Cardiac septum (tissue), 1 donor: ENCODE results near the gene HMCN1. TPM values are rescaled to one million over a fixed set of nuclear protein-coding genes. Genes with fewer than 3 reads are reported as not detected.

ENCODE experiments used
- DNase-seq: peaks from one replicate; pipeline ENCODE4 v3.0.0-alpha.2; 2020; ENCODE audit warnings: low spot score
- intact Hi-C: fragments of 100-400 bp; cut with DNase I; formaldehyde crosslinking; loops from one replicate; pipeline ENCODE4 v1.14.0; 2022
- total RNA-seq: library from RNA; stranded (reverse); fragmentation: NEBNext Ultra II Directional; extraction: Animal tissue kit (Norgen Biotek cat#: 25700); gene quantifications from one replicate; pipeline ENCODE4 v1.2.1, GENCODE V29; 2021
- donor health status: DM: no; HTN: no; CAD: no.

The HMCN1 gene
- total RNA-seq, 1 donor from 2014 or later, result 7.3 TPM

DNA sequence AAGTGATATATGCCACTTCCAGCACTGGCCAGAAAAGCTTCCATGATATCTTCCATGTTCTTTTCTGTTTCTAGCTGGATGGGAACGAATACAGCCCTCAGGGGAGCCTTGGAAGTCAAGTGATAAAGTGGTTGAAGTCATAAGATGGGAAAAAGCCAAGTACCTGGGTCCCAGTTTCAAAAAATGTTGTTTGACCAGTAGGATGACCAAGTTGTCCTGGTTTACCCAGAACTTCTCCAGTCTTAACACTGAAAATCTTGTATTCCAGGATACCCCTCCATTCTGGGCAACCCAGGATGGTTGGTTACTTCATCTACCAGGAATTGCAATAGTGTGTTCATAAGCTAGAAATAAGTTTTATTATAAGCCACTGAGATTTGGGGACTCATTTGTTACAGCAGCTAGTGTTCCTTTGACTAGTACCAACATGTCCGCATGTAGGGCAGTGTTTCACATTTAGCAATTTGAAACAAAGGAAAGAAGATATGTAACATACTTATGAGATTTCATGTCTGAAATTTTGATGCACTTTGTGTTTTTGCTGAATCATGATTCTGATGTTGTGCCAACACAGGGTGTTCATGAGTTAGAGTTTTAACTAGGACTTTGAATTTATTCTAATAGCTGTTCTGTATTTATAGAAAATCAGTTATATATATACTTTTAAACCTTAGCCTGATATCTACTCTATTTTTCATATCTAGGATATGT, 500.9 kb downstream of the HMCN1 start:
- no peak for DNase-seq
- intact Hi-C loops, result no loop called here

DNA sequence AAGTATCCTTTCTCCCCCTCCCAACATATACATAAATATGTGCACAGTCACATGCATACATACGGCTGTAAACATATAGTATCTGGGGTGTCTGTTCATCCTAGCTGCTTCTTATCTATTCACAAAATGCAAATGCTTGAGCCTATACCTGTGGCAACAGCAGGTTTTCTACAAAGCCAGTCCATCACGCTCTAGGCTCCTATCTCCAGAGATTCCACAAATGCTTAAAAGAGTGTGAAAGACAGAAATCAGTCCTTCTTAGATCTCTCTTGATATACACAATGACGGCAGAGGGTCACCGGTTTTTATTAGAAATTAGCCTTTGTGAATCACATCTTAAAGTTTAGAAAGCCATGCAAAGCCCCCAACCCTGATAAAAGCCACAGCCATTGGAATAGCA, 501.5 kb downstream of the HMCN1 start:
- no peak for DNase-seq
- intact Hi-C loops, result no loop called here

DNA sequence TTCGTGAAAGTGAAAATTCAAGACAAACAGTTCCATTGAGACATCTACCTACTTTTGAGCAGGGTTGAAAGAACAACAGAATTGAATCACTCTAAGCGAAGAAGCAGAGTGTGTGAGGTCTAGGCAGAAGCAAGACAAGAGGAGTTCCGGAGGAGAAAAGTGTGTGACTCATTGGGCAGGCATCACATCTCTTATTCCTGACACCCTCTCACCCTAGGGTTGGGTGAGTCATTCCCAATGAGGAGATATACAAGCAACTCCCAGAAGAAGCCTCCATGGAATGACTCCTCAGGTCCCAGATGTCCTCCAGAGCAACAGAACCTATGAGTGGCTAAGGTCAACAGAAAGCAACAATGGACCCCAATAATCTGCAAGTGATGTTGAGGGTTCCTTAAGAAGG, 502.7 kb downstream of the HMCN1 start:
- no peak for DNase-seq
- intact Hi-C loops, result no loop called here

DNA sequence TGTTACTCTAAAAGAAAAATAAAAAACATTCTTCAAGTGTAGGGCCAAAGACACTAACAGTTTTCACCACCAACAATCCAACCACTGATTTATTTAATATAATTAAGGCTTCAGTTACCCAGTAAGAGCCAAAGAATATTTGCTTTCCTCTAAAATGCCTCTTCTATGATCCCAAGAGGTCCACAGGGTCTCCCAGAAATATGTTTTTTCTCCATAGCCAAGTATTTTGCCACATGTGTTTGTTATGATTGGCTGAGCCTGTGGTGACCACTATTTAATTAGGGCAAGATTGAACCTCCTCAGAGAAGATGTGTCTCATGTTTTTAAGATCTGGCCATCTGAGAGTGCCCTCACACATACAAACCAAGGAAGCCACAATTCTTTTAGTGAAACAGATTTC, 505.0 kb downstream of the HMCN1 start:
- no peak for DNase-seq
- intact Hi-C loops, result no loop called here

DNA sequence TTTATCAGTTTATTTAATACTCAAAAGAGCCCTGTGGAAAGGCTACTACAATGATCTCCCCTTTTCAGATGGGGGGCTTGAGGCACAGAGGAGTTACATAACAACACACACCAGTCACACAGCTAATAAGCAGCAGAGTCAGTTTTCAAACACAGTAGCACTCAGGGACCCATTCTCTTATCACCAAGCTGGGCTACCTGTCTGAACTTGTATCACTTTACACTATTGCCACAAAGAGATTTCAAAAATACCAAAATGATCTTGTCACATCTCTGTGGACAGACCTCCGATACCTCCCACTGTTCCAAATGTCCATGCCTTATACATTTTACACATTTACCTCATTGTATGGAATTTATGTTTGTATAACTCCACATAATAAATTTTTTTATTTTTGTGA, 506.2 kb downstream of the HMCN1 start:
- intact Hi-C loops, result no loop called here
- DNase-seq, result no peak
